ENCODE data around the gene UFSP1. TPM values are rescaled to one million over a fixed set of nuclear protein-coding genes. Genes with fewer than 3 reads are reported as not detected.

The UFSP1 gene
- total RNA-seq: 2.5 and 5.3 TPM in 2 replicates

DNA sequence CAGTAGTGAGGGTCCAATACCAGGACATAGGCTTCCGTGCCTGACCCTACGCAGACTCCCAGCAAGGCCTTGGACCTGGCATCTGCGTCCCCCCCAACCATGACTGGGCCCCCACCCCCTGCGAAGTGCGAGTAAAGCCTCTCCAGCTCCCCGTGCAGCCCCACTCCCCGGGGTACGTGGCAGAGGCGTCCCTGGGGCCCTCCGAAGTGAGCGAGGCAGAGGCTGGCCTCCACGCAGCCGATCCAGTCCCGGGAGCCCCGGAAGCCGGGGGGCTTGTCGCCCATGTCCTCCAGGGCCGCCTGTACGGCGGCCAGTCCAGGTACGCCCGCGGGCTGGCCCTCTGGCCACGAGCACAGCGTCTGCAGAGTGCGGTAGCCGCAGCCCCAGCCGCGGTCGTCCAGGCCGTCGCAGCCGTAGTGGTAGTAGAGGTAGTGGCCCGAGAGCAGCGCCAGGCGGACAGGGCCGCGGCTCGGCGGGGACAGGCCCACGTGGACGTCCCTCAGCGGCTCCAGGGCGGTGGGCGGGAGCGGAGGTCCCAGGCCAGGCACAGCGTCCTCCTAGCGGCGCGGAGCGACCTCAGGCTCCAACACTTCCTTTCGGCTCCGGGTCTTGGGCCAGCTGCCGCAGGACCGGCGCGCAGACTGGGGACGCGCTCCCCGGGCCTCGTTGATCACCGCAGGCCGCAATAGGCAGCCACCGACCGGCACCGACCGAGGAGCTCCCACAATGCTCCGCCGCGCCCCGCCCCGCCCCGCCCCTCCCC is at the start of gene UFSP1:
Gene UFSP1, minus strand, starts transcription at position 728 of the 763 bp plus-strand sequence. Its CDS starts 444 bp downstream, at position 284.

DNA sequence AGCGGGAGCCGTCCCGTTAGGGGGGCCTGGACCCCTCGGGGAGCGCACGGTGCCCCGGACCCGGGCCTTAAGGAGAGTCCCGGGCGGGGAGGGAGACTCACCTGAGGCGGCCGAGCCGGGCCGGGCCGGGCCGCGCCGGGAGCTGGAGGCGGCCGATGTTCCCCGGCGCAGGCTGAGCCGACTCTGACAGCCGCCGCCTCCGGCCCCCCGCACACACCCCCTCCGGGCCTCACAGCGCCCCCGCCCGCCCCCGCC is 6.1 kb upstream of the UFSP1 start, which contains the start of gene ACHE:
Gene ACHE, minus strand, starts transcription at position 188 of the 255 bp plus-strand sequence. CDS start 1,656 bp downstream, outside the sequence.

GRCh38 chr7:100874577-100875355 is 14.7 kb downstream of the UFSP1 start, which contains the start of gene SRRT:
TSS of gene SRRT (plus strand) at chr7:100875103. CDS start at chr7:100875591, 488 bp downstream.

GRCh38 chr7:100867040-100867775 is 22.3 kb downstream of the UFSP1 start, which contains the start of gene TRIP6:
TSS of gene TRIP6 (plus strand) at chr7:100867387. CDS start at chr7:100867498, 111 bp downstream.

DNA sequence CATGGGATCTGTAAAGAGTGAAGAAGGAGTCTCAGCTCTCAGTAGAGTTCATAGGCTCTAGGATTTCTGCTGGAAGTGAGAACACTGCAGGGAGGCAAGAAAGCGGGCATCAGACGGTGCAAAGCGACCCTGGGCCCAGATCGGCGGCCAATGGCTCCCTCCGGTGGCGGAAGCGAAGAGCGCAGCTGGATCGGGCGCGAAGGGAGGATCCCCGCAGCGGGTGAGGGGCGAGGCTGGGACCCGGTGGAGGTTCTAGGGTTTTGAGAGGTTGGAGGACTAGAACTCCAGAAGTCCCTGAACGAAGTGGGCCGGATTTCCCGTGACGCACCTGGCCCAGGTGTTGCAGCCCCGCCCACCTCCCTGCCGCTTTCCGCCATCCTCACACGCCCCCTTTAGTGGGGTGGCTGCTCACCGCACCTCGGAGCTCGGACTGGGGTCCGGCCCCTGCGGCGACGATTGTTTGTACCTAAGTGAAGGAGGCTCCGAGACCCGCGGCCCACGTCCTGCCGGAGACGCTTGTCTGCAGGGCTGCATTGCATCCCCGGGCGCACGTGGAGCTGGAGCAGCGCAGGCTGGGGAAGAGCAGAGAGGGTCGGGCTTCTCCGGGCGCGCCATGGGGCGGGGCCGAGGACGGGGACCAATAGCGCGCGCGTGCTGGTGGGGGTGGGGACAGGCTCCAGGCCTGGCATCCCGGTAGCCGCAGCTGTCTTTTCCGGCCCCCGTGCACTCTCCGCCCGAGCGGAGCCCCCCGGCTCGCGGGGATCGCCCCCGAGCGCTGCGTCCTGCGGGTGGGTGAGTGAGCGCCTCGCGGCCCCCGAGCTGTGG is 37.3 kb downstream of the UFSP1 start, which contains the start of gene SLC12A9:
Gene SLC12A9, plus strand, starts transcription at position 666 of the 825 bp plus-strand sequence. CDS start 1,485 bp downstream, outside the sequence.

Other genes starting within 250 kb of the UFSP1 start
- 0.18 and 0.19 TPM in 2 replicates for gene TFR2, start 248.2 kb downstream of the UFSP1 start, total RNA-seq
- gene ACTL6B, start 233.3 kb downstream of the UFSP1 start, total RNA-seq: not detected in 2 replicates
- gene GNB2, start 216.0 kb downstream of the UFSP1 start, total RNA-seq: 79.3 and 96.9 TPM in 2 replicates
- 12.1 and 16.4 TPM in 2 replicates for gene GIGYF1, start 195.5 kb downstream of the UFSP1 start, total RNA-seq
- gene POP7, start 183.6 kb downstream of the UFSP1 start, total RNA-seq: 34.6 and 45.7 TPM in 2 replicates
- gene EPO, start 169.2 kb downstream of the UFSP1 start, total RNA-seq: not detected in 2 replicates
- gene ZAN, start 156.1 kb downstream of the UFSP1 start, total RNA-seq: not detected in 2 replicates
- 281 and 308 TPM in 2 replicates for gene EPHB4, start 62.2 kb downstream of the UFSP1 start, total RNA-seq
- 20.0 and 22.2 TPM in 2 replicates for gene SLC12A9, start 37.0 kb downstream of the UFSP1 start, total RNA-seq
- 64.1 and 73.1 TPM in 2 replicates for gene TRIP6, start 22.3 kb downstream of the UFSP1 start, total RNA-seq
- 49.1 and 58.4 TPM in 2 replicates for gene SRRT, start 14.6 kb downstream of the UFSP1 start, total RNA-seq
- gene ACHE, start 6.2 kb upstream of the UFSP1 start, total RNA-seq: 0.18 and 0.28 TPM in 2 replicates
- gene MUC3A, start 59.8 kb upstream of the UFSP1 start, total RNA-seq: under 0.01 TPM in 1 of 2 replicates, not detected in the other
- gene MUC12, start 79.8 kb upstream of the UFSP1 start, total RNA-seq: not detected in 2 replicates
- not detected in 2 replicates for gene MUC17, start 130.4 kb upstream of the UFSP1 start, total RNA-seq
- 18.7 and 36.1 TPM in 2 replicates for gene TRIM56, start 195.8 kb upstream of the UFSP1 start, total RNA-seq
- 1,365 and 3,900 TPM in 2 replicates for gene SERPINE1, start 237.4 kb upstream of the UFSP1 start, total RNA-seq